Measurements from ENCODE around the gene CEP112. TPM values are rescaled to one million over a fixed set of nuclear protein-coding genes. Genes with fewer than 3 reads are reported as not detected.

CEP112 gene
- total RNA-seq, 1 donor from 2014 or later: 20.1 TPM

DNA sequence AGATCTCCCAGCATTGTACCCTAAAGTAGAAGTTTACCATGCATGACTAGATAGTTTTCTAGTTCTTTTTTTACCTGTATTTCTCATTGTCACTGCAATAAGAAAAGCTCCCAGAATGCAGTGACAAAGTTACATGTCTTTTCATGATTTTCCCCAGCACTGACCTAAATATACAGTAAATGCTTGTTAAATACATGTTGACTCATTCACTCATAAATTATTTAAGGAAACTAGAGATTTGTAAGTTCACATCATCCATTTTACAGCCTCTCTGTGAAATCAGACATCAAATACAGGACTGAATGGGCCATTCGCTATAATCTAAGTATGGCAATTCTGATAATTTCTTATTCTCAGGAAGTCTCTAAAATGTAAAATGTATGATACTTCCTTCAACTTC lies 371.6 kb downstream of the CEP112 start:
- Histone ChIP-seq H3K4me3 (no peak overlapping the region), H3K36me3 (no peaks in the 10 kb centered on the region), H3K27me3 (no peaks in the 10 kb centered on the region), H3K27ac (no peak overlapping the region), H3K4me1 (no peaks in the 10 kb centered on the region), H3K9me3 (no peaks in the 10 kb centered on the region)
- no peak for DNase-seq (ENCODE audit: extremely low spot score in 2 of 2)
- intact Hi-C loops (cut with DNase I): no loop called here
- TF ChIP-seq POLR2AphosphoS5 (IDR thresholded peaks at IDR 0.05; ENCODE audit: insufficient read depth in 1 of 2, low read depth in 1 of 2): no peak

DNA sequence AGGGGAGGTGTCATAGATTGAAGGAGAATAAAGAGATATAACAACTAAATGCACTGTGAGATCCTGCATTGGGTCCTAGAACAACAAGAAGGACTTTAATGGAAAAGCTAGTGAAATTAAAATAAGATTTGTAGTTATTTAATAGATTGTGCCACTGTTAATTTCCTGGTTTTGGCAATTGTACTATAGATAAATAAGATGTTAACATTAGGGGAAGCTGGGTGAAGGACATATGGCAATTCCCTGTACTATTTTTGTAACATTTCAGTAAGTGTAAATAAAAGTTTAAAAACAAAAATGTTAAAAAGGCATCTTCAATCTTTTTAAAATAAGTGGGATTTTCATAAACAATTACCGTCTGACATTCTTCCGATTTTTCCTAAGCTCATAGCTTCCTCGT lies 372.1 kb downstream of the CEP112 start:
- Histone ChIP-seq H3K4me3 (no peak overlapping the region), H3K36me3 (no peaks in the 10 kb centered on the region), H3K27ac (no peak overlapping the region), H3K4me1 (no peaks in the 10 kb centered on the region), H3K9me3 (no peaks in the 10 kb centered on the region), H3K27me3 (no peaks in the 10 kb centered on the region)
- no peak for TF ChIP-seq POLR2A (IDR thresholded peaks at IDR 0.05)
- TF ChIP-seq, protein P1, sequence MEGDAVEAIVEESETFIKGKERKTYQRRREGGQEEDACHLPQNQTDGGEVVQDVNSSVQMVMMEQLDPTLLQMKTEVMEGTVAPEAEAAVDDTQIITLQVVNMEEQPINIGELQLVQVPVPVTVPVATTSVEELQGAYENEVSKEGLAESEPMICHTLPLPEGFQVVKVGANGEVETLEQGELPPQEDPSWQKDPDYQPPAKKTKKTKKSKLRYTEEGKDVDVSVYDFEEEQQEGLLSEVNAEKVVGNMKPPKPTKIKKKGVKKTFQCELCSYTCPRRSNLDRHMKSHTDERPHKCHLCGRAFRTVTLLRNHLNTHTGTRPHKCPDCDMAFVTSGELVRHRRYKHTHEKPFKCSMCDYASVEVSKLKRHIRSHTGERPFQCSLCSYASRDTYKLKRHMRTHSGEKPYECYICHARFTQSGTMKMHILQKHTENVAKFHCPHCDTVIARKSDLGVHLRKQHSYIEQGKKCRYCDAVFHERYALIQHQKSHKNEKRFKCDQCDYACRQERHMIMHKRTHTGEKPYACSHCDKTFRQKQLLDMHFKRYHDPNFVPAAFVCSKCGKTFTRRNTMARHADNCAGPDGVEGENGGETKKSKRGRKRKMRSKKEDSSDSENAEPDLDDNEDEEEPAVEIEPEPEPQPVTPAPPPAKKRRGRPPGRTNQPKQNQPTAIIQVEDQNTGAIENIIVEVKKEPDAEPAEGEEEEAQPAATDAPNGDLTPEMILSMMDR (IDR thresholded peaks at IDR 0.05): no peak
- TF ChIP-seq POLR2AphosphoS5 (IDR thresholded peaks at IDR 0.05; ENCODE audit: insufficient read depth in 1 of 2, low read depth in 1 of 2): no peak
- no peak for DNase-seq (ENCODE audit: extremely low spot score in 2 of 2)
- intact Hi-C loops (cut with DNase I): no loop called here

DNA sequence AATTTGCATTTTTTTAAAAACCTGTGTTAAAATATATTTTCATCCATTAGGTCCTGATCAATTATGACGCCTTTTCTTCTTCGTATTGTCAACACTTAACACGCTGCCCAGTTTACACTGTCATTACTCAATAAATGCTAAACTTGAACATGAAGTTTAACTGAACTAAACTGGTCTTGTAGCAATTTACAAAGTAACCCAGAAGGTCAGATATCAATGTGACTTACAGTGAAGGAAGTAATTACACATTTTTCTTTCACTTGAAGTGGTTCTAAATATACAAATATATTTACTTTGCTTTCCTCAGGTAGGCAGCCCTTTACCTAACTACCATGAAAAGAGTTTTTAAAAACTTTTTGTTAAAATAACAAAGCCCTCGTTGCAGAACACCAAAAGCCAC lies 374.0 kb downstream of the CEP112 start:
- no peaks in the 10 kb centered on the region for H3K9me3 ChIP-seq
- H3K4me3 ChIP-seq: no peak overlapping the region
- no peak overlapping the region for H3K27ac ChIP-seq
- no peaks in the 10 kb centered on the region for H3K27me3 ChIP-seq
- no peak for DNase-seq (ENCODE audit: extremely low spot score in 2 of 2)
- H3K4me1 ChIP-seq: no peaks in the 10 kb centered on the region
- intact Hi-C loops (cut with DNase I): no loop called here
- no peak for TF ChIP-seq POLR2AphosphoS5 (IDR thresholded peaks at IDR 0.05; ENCODE audit: insufficient read depth in 1 of 2, low read depth in 1 of 2)
- TF ChIP-seq POLR2A (IDR thresholded peaks at IDR 0.05): no peak
- TF ChIP-seq, protein P1 (IDR thresholded peaks at IDR 0.05): no peak
- H3K36me3 ChIP-seq: no peaks in the 10 kb centered on the region

DNA sequence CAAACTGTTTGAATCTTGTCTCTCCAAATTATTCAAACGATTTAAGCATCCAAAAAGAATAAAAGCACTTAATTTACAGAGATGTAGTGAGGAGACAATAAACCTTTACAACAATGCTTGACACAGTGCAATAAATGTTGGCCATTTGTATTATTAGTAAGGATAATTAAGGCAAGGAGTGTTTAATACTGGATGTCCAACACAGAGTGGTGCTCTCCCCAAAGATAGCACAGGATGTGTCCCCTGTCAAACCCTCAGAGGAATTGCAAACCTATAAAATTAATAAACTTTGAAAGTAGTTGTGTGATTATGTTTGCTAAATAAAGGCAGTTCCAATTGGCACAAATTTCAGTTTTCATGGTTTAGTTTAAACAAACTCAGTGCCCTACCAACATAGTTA lies 377.5 kb downstream of the CEP112 start:
- no peak overlapping the region for H3K27ac ChIP-seq
- H3K27me3 ChIP-seq: no peaks in the 10 kb centered on the region
- no peaks in the 10 kb centered on the region for H3K9me3 ChIP-seq
- TF ChIP-seq POLR2AphosphoS5 (IDR thresholded peaks at IDR 0.05; ENCODE audit: insufficient read depth in 1 of 2, low read depth in 1 of 2) (no peak), POLR2A (IDR thresholded peaks at IDR 0.05) (no peak)
- TF ChIP-seq, protein P1 (IDR thresholded peaks at IDR 0.05): no peak
- no peaks in the 10 kb centered on the region for H3K36me3 ChIP-seq
- no peaks in the 10 kb centered on the region for H3K4me1 ChIP-seq
- no peak for DNase-seq (ENCODE audit: extremely low spot score in 2 of 2)
- no peak overlapping the region for H3K4me3 ChIP-seq
- intact Hi-C loops (cut with DNase I): no loop called here

DNA sequence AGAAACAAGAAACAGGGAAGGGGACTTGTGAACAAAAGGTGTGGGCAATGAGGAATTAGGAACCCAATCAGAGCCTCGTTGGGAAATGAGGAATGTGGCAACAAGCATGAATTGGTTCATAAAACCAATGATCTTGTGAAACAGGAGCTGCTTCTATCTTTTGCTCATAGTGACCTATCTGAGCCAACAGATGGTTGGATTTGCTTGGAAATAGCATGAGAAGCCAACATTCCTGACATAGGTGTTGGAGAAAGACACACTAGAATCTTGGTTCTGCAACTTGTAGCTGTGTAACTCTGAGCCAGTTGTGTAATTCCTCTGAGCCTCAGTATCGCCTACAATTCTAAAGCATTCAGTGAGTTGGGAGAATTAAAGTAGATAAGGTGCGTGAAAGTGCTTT lies 378.6 kb downstream of the CEP112 start:
- H3K27me3 ChIP-seq: no peaks in the 10 kb centered on the region
- no peak for DNase-seq (ENCODE audit: extremely low spot score in 2 of 2)
- H3K4me3 ChIP-seq: no peak overlapping the region
- TF ChIP-seq POLR2A (IDR thresholded peaks at IDR 0.05) (no peak), POLR2AphosphoS5 (IDR thresholded peaks at IDR 0.05; ENCODE audit: insufficient read depth in 1 of 2, low read depth in 1 of 2) (no peak)
- TF ChIP-seq, protein P1 (IDR thresholded peaks at IDR 0.05): no peak
- intact Hi-C loops (cut with DNase I): no loop called here
- H3K27ac ChIP-seq: no peak overlapping the region
- no peaks in the 10 kb centered on the region for H3K36me3 ChIP-seq
- no peaks in the 10 kb centered on the region for H3K4me1 ChIP-seq
- no peaks in the 10 kb centered on the region for H3K9me3 ChIP-seq

DNA sequence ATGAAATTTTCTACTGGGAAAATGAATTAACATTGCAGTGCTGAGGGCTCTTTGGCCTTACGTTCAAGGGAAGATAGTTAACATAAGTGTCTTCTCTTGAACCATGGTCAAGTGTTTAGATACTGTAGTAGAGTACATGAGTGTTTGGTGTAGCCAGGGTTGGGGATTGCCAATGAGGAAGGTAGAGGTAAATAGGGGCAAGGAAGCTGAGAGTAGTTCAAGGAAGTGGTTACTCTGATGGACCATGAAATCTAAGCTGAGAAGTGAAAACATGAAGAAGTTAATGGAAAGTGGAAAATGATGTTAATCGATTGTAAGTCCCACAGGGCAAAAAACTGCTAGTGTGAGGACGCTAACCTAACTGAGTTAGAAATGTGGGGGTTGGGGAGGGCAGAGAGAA lies 380.9 kb downstream of the CEP112 start:
- no peaks in the 10 kb centered on the region for H3K36me3 ChIP-seq
- H3K4me1 ChIP-seq: no peaks in the 10 kb centered on the region
- no peaks in the 10 kb centered on the region for H3K9me3 ChIP-seq
- no peaks in the 10 kb centered on the region for H3K27me3 ChIP-seq
- intact Hi-C loops (cut with DNase I): no loop called here
- no peak overlapping the region for H3K27ac ChIP-seq
- H3K4me3 ChIP-seq: no peak overlapping the region
- DNase-seq (ENCODE audit: extremely low spot score in 2 of 2): no peak
- TF ChIP-seq, protein P1 (IDR thresholded peaks at IDR 0.05): no peak
- TF ChIP-seq POLR2AphosphoS5 (IDR thresholded peaks at IDR 0.05; ENCODE audit: insufficient read depth in 1 of 2, low read depth in 1 of 2) (no peak), POLR2A (IDR thresholded peaks at IDR 0.05) (no peak)

Measured in vagina (tissue), 2 donors.